ENCODE measurements around the gene CNTN2. TPM values are rescaled to one million over a fixed set of nuclear protein-coding genes. Genes with fewer than 3 reads are reported as not detected.

CNTN2 gene
- total and polyA plus RNA-seq, 2 of the 4 experiments (the other 2 are of a cell fraction) = not detected

- Histone ChIP-seq H4K91ac (ENCODE audit: insufficient read depth, low read depth, low read length) (no peak overlapping the region), H4K5ac (ENCODE audit: low read depth, low read length) (no peak overlapping the region), H3K14ac (replicated peaks; ENCODE audit: low read depth, low read length) (no peak overlapping the region), H3K9ac (ENCODE audit: low read depth, low read length) (no peak overlapping the region), H2AK9ac (replicated peaks; ENCODE audit: low read depth, low read length, poor library complexity) (no peak overlapping the region), H3K27ac (ENCODE audit: insufficient read depth, low read length) (no peak overlapping the region), H2BK120ac (ENCODE audit: low read depth, low read length) (no peak overlapping the region), H2BK5ac (ENCODE audit: low read depth, low read length, poor library complexity, severe bottlenecking) (no peak overlapping the region), H2AFZ (replicated peaks; ENCODE audit: low read length, poor library complexity) (no peak overlapping the region), H3K27me3 (ENCODE audit: control insufficient read depth, insufficient read depth, low read length) (peaks cover 20% of the 10 kb centered on the region), H3K56ac (ENCODE audit: extremely low read depth, insufficient read depth, low read length) (no peak overlapping the region), H3K4ac (ENCODE audit: low read depth, low read length) (no peak overlapping the region), H3K79me1 (ENCODE audit: low read depth in 1 of 2, low read length in 2 of 2) (no peaks in the 10 kb centered on the region), H4K8ac (ENCODE audit: low read depth in 2 of 2, low read length in 2 of 2) (no peak overlapping the region), H4K20me1 (ENCODE audit: insufficient read depth, low read length) (no peaks in the 10 kb centered on the region), H2AK5ac (ENCODE audit: low read depth, low read length) (no peak overlapping the region), H2BK15ac (ENCODE audit: low read depth, low read length) (no peak overlapping the region), H3K18ac (ENCODE audit: low read depth, low read length) (no peak overlapping the region), H3K9me3 (ENCODE audit: control insufficient read depth, insufficient read depth, low read length) (no peaks in the 10 kb centered on the region), H3K9me1 (ENCODE audit: insufficient read depth, low read length) (no peaks in the 10 kb centered on the region), H3K4me1 (ENCODE audit: control insufficient read depth, insufficient read depth, low read length) (no peaks in the 10 kb centered on the region), H2BK20ac (ENCODE audit: low read depth, low read length) (no peak overlapping the region), H3K36me3 (ENCODE audit: control insufficient read depth, insufficient read depth, low read length) (no peaks in the 10 kb centered on the region), H3K4me2 (ENCODE audit: low read depth, low read length) (no peak overlapping the region), H3K4me3 (ENCODE audit: insufficient read depth, low read depth, low read length) (no peak overlapping the region), H3K23ac (ENCODE audit: low read depth, low read length) (no peak overlapping the region)
- BruUV-seq (replicated peaks) = no TSS peak
- TF ChIP-seq CTCF (conservative IDR thresholded peaks at IDR 0.05; ENCODE audit: low read depth, low read length) = no peak
- TF ChIP-seq CHD1 (IDR thresholded peaks at IDR 0.05; ENCODE audit: low read depth, low read length) = no peak
- no peak for TF ChIP-seq BHLHE40 (IDR thresholded peaks at IDR 0.05; ENCODE audit: low read depth, low read length)
- TF ChIP-seq MXI1 (IDR thresholded peaks at IDR 0.05; ENCODE audit: borderline replicate concordance, low read depth, low read length) = no peak
- no peak for TF ChIP-seq CEBPB (IDR thresholded peaks at IDR 0.05; ENCODE audit: low read depth, low read length)
- TF ChIP-seq POLR2A (IDR thresholded peaks at IDR 0.05; ENCODE audit: low read depth, low read length) = no peak
- no peak for TF ChIP-seq RAD21 (IDR thresholded peaks at IDR 0.05; ENCODE audit: low read length)
- no peak for TF ChIP-seq RFX5 (IDR thresholded peaks at IDR 0.05; ENCODE audit: low read depth, low read length)
- TF ChIP-seq MAFK (IDR thresholded peaks at IDR 0.05; ENCODE audit: low read depth, low read length) = no peak
- no peak for TF ChIP-seq RCOR1 (IDR thresholded peaks at IDR 0.05; ENCODE audit: insufficient replicate concordance, low read length)
- no CpG with 5 or more reads among the region's 10 CpGs for WGBS, 2 experiments (ENCODE audit: extremely low coverage in 2 of 2, insufficient read length in 1 of 2)
- CTCF ChIA-PET = interaction anchor here (1.2 to 2.9 kb wide), 7 partner anchors 8 to 86 kb away, joined by 3 to 31 read pairs (median 8); no protein-coding TSS in a partner anchor
- in situ Hi-C loops (cut with MboI; ENCODE audit: low sequenced_read_pairs) (loop anchor here (5.0 kb wide), 1 partner anchor 73 kb away; no protein-coding TSS in a partner anchor), intact Hi-C loops (cut with micrococcal nuclease) (loop anchor here (1.0 kb wide), 3 partner anchors 71 to 252 kb away; no protein-coding TSS in a partner anchor), dilution Hi-C loops (cut with HindIII; ENCODE audit: low sequenced_read_pairs, unreplicated experiment) (no loop called here)
- ATAC-seq (ENCODE audit: low read depth) = no peak
- POLR2A ChIA-PET (ENCODE audit: unreplicated experiment) = no interaction called here
- no peak for DNase-seq
Observed at GRCh38 chr1:205060746-205061145, 17.7 kb downstream of the CNTN2 start.
